ENCODE results near the gene DFFB.

DNA sequence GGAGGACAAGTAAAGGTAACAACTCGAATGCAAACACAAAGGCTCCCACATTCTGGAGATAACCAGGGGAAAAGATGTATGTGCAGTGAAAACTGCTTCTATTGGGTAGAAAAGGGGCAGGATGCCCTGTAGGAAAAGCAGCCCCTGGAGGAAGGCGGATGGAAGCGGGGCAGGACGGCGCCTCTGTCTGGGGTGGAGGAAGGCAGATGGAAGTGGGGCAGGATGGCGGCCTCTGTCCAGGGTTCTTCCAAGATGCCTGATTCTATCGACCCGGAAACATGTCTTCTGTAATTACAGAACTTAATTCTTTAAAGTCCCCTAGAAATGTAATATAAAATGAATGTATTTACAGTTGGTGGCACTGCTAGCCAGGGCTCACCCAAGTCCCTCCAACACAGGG lies 37.0 kb upstream of the DFFB start:
- TF ChIP-seq CTCF (IDR thresholded peaks at IDR 0.05) (no peak), POLR2A (IDR thresholded peaks at IDR 0.05) (no peak)

Data from esophagus squamous epithelium (tissue), 4 donors.